HepG2 (cell line): ENCODE measurements around the gene PROC. TPM values are rescaled to one million over a fixed set of nuclear protein-coding genes. Genes with fewer than 3 reads are reported as not detected.

ENCODE experiments used
- CERS6 ChIP-seq: sonication (generic); formaldehyde crosslinking; IDR thresholded peaks from 2 replicates; pipeline ENCODE4 v1.5.0; 2020; ENCODE audit warnings: missing genetic modification reagents
- DMAP1 ChIP-seq: IDR thresholded peaks from 2 replicates; pipeline ENCODE4 v1.6.1; 2016
- FOXA3 ChIP-seq: IDR thresholded peaks from 2 replicates; pipeline ENCODE4 v1.6.1; 2016; ENCODE audit warnings: missing genetic modification reagents, missing compliant biosample characterization
- MTA1 ChIP-seq: sonication (generic); formaldehyde crosslinking; IDR thresholded peaks from 2 replicates; pipeline ENCODE4 v1.4.0; 2020; ENCODE audit warnings: missing genetic modification reagents, mild to moderate bottlenecking, borderline replicate concordance
- PLSCR1 ChIP-seq: sonication (generic); formaldehyde crosslinking; IDR thresholded peaks from 2 replicates; pipeline ENCODE4 v1.5.0; 2020; ENCODE audit warnings: missing genetic modification reagents, mild to moderate bottlenecking, borderline replicate concordance
- PRPF4 ChIP-seq: fragments of 200-400 bp; formaldehyde crosslinking; IDR thresholded peaks from 2 replicates; pipeline ENCODE4 v1.6.1; 2016; ENCODE audit warnings: low read length, low read depth; ENCODE audit not compliant: poor library complexity, severe bottlenecking
- RFXAP ChIP-seq: sonication (generic); formaldehyde crosslinking; IDR thresholded peaks from 2 replicates; pipeline ENCODE4 v1.4.0; 2020; ENCODE audit warnings: missing genetic modification reagents, borderline replicate concordance
- SNAPC4 ChIP-seq: sonication (generic); formaldehyde crosslinking; IDR thresholded peaks from 2 replicates; pipeline ENCODE4 v1.4.0; 2020; ENCODE audit warnings: mild to moderate bottlenecking, missing genetic modification reagents
- STAT6 ChIP-seq: sonication (generic); formaldehyde crosslinking; IDR thresholded peaks from 2 replicates; pipeline ENCODE4 v1.4.0; 2020; ENCODE audit warnings: missing genetic modification reagents, mild to moderate bottlenecking, borderline replicate concordance
- TP53 ChIP-seq: sonication (generic); formaldehyde crosslinking; conservative IDR thresholded peaks from 2 replicates; pipeline ENCODE4 v1.4.0; 2020; ENCODE audit warnings: missing genetic modification reagents
- ZBTB2 ChIP-seq: sonication (generic); formaldehyde crosslinking; IDR thresholded peaks from 2 replicates; pipeline ENCODE4 v1.8.0; 2022; ENCODE audit warnings: low read depth, missing genetic modification reagents
- ZFP37 ChIP-seq: sonication (generic); formaldehyde crosslinking; IDR thresholded peaks from 2 replicates; pipeline ENCODE4 v1.4.0; 2020; ENCODE audit warnings: missing genetic modification reagents, borderline replicate concordance
- ZKSCAN1 ChIP-seq: fragments of 150-350 bp; IDR thresholded peaks from 2 replicates; pipeline ENCODE4 v1.6.1; 2014; ENCODE audit warnings: low read length
- ZNF101 ChIP-seq: sonication (generic); formaldehyde crosslinking; IDR thresholded peaks from 2 replicates; pipeline ENCODE4 v1.4.0; 2020; ENCODE audit warnings: mild to moderate bottlenecking, low read depth, missing genetic modification reagents, borderline replicate concordance
- ZNF552 ChIP-seq: sonication (generic); formaldehyde crosslinking; IDR thresholded peaks from 2 replicates; pipeline ENCODE4 v1.9.0; 2022; ENCODE audit warnings: missing genetic modification reagents, mild to moderate bottlenecking, borderline replicate concordance
- ZNF607 ChIP-seq: sonication (generic); formaldehyde crosslinking; IDR thresholded peaks from 2 replicates; pipeline ENCODE4 v1.5.1; 2020; ENCODE audit warnings: missing genetic modification reagents, mild to moderate bottlenecking, borderline replicate concordance
- polyA plus RNA-seq, 8 experiments: library from polyadenylated mRNA; depleted of rRNA in 3 of 8; stranded (reverse) in 7 of 8; unstranded in 1 of 8; fragments of >200 nt; fragmentation: Illumina TruSeq in 4 of 8; extraction: Trizol in 4 of 8; gene quantifications; 2 replicates each; pipeline versions ENCODE4 v1.2.1 to v1.2.3, GENCODE V29; 2011 to 2016; ENCODE audit warnings: low read depth in 4 of 8, missing spikeins in 1 of 8, mixed read lengths in 1 of 8; ENCODE audit not compliant: insufficient read depth in 1 of 8
- total RNA-seq, 5 experiments: library from RNA; depleted of rRNA; stranded (reverse); fragments of >200 nt; fragmentation: Illumina TruSeq; extraction: Trizol; gene quantifications; 2 replicates each; pipeline ENCODE4 v1.2.3, GENCODE V29; 2016; ENCODE audit warnings: low read depth in 1 of 5

Gene PROC
- total and polyA plus RNA-seq, 2 of the 13 experiments (the other 11 are each of a cell fraction or from before 2014, with no cell fraction given), result 134 to 185 TPM

GRCh38 chr2:127410871-127411652 lies 7.2 kb upstream of the PROC start (continued):
- TF ChIP-seq PLSCR1 (CRISPR knock-in tag), result no peak
- no peak for TF ChIP-seq DMAP1
- no peak for TF ChIP-seq ZKSCAN1
- TF ChIP-seq ZNF552 (CRISPR knock-in tag), result no peak
- no peak for TF ChIP-seq ZFP37
- no peak for TF ChIP-seq ZNF607 (CRISPR knock-in tag)
- no peak for TF ChIP-seq PRPF4
- TF ChIP-seq ZBTB2, result no peak
- TF ChIP-seq RFXAP (CRISPR knock-in tag), result peak; percentile 98
- peak; percentile 48; the same call in 1 of the 2 replicates for TF ChIP-seq FOXA3 (CRISPR knock-in tag)
- no peak for TF ChIP-seq MTA1
- no peak for TF ChIP-seq STAT6 (CRISPR knock-in tag)
- no peak for TF ChIP-seq TP53
- TF ChIP-seq SNAPC4 (CRISPR knock-in tag), result 0 out of 2 replicates have a peak, but pooled peaks have one; percentile 11
- no peak for TF ChIP-seq ZNF101 (CRISPR knock-in tag)
- no peak for TF ChIP-seq CERS6 (CRISPR knock-in tag)
